Stimulated activated CD4-positive, alpha-beta T cell treated with anti-CD3 and anti-CD28 coated beads, Interleukin-12 subunit alpha, Interleukin-12 subunit beta, amount 100 ng/mL, for 4 hours (primary cell): Measurements from ENCODE around the gene DCN.

Source experiments
- DNase-seq: peaks from one replicate; pipeline ENCODE4 v3.0.0-alpha.2; 2020

The DCN gene

GRCh38 chr12:91098941-91099340 is 83.7 kb downstream of the DCN start:
- no peak for DNase-seq

- no peak for DNase-seq
Observed at GRCh38 chr12:91098461-91098860, 84.2 kb downstream of the DCN start.

GRCh38 chr12:91094957-91095356 is 87.7 kb downstream of the DCN start:
- DNase-seq = no peak

DNA sequence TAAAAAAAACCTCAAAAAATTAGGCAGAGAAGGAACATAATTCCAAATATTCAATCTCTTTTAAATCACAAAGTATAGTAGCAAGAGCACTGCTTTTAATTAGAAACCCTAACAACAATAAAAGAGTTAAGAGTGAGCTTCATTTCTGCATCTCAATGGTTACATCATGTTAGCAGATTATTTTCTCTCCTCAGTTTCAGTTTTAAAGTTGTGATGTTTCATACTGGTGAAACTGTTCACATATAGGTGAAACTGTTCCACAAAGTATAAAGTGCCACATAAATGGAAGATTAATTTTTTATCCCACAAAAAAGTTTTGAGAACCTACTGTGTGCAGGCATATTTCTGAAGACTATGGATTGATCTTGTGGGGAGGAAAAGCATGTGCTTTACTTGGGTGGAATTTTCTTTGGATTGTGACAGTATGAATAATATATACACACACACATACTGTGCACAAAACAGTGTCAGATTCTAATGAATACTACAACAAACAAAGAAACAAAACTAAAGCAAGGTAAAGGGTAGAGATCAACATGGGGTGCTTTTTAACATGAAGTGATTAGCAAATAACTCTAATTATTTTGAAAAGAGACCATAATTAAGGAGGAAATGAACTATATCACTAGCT is 88.5 kb downstream of the DCN start:
- DNase-seq = no peak

DNA sequence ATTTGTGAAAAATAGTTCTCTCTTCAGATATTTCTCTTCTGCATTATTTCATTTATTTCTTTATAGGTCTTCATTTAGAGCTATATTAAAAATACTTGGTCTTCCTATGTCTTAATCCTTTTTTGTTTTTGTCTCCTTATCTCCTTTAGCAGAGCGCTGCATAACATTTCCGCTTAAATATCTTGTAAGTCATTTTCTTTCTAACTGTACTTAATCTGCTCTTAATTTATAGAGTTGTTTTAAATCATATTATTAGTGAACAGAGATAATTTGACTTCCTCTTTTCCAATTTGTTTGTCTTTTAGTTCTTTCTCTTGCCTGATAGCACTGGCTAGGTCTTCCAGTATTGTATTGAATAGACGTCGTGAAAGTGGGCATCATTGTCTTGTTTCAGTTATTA is 89.3 kb downstream of the DCN start:
- no peak for DNase-seq

- no peak for DNase-seq
Observed at GRCh38 chr12:91091916-91092715, 90.5 kb downstream of the DCN start.
